Gastrocnemius medialis (tissue), 4 donors: Measurements from ENCODE around the gene C2orf81. TPM values are rescaled to one million over a fixed set of nuclear protein-coding genes. Genes with fewer than 3 reads are reported as not detected.
A peak's percentile ranks its signal among the peaks of the same experiment; 100 is the strongest.

ENCODE experiments used
- ATAC-seq, 2 donors: fragments of 150-250 bp; one replicate each; pipeline ENCODE4 v1.9.1; 2016
- DNase-seq, 2 donors: peaks; one replicate each; pipeline ENCODE4 v3.0.0-alpha.2; 2019
- H3K27ac ChIP-seq, 4 donors: fragments of 200-600 bp; sonication (generic); 1 replicate in 1 of 4; 2 replicates in 3 of 4; pipeline ENCODE4 v1.5.1; 2016 to 2018; ENCODE audit warnings: mild to moderate bottlenecking in 2 of 4, moderate library complexity in 1 of 4
- H3K27me3 ChIP-seq, 3 donors: fragments of 200-600 bp; sonication (generic) in 2 of 3; 1 replicate in 1 of 3; 2 replicates in 2 of 3; pipeline versions ENCODE4 v1.5.1 to v1.6.0; 2016 to 2019; ENCODE audit warnings: mild to moderate bottlenecking in 1 of 3, moderate library complexity in 1 of 3
- H3K36me3 ChIP-seq, 2 donors: fragments of 200-600 bp; sonication (generic) in 1 of 2; one replicate each; pipeline ENCODE4 v1.5.1; 2017 to 2018
- H3K4me1 ChIP-seq, 2 donors: fragments of 200-600 bp; sonication (generic) in 1 of 2; one replicate each; pipeline ENCODE4 v1.5.1; 2016 to 2017; ENCODE audit warnings: mild to moderate bottlenecking in 2 of 2
- H3K4me3 ChIP-seq, 4 donors: fragments of 200-600 bp; sonication (generic) in 3 of 4; 1 replicate in 1 of 4; 2 replicates in 3 of 4; pipeline ENCODE4 v1.5.1; 2016 to 2019; ENCODE audit warnings: mild to moderate bottlenecking in 2 of 4
- H3K9me3 ChIP-seq, 3 donors: fragments of 200-600 bp; sonication (generic) in 2 of 3; 1 replicate in 1 of 3; 2 replicates in 2 of 3; pipeline ENCODE4 v1.5.1; 2016 to 2019
- POLR2A ChIP-seq, 2 donors: fragments of 450-650 bp; IDR thresholded peaks; one replicate each; pipeline ENCODE4 v1.6.1; 2017; ENCODE audit warnings: antibody characterized with exemption in 2 of 2, mild to moderate bottlenecking in 2 of 2, moderate library complexity in 2 of 2
- in situ Hi-C, 4 donors: fragments of 200-750 bp; cut with MboI; loops; one replicate each; pipeline versions ENCODE4 v1.15.0 to v1.8.0; 2017; ENCODE audit warnings: low sequenced_read_pairs in 4 of 4
- intact Hi-C: fragments of 100-400 bp; cut with DNase I; formaldehyde crosslinking; loops from one replicate; pipeline ENCODE4 v1.15.1; 2023; ENCODE audit warnings: low total_unique reads
- total RNA-seq, 4 donors: library from RNA; depleted of rRNA; stranded (reverse); fragments of >200 nt; gene quantifications; one replicate each; pipeline versions ENCODE4 v1.1.0 to v1.2.3, GENCODE V29; 2016
- TF ChIP-seq, protein P1 (sequence below), 5 experiments: fragments of 450-650 bp in 3 of 5; fragments of 200-600 bp in 2 of 5; sonication (generic) in 2 of 5; IDR thresholded peaks in 4 of 5; conservative IDR thresholded peaks in 1 of 5; 1 replicate in 4 of 5; 2 replicates in 1 of 5; pipeline ENCODE4 v1.5.1; 2016 to 2019; ENCODE audit warnings: antibody characterized with exemption in 5 of 5, mild to moderate bottlenecking in 3 of 5, moderate library complexity in 3 of 5

C2orf81 gene
- total RNA-seq, 4 donors from 2014 or later = 0.24 TPM; not detected in 3

DNA sequence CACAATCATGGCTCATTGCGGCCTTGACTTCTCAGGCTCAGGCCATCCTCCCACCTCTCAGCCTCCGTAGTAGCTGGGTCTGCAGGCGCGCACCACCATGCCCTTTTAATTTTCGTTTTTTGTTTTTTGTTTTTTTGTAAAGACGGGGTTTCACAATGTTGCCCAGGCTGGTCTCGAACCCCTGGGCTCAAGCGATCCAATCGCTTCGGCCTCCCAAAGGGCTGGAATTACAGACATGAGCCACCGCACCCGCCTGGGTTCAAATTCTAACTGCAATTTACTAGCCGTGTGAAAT, 29.0 kb downstream of the C2orf81 start:
- Histone ChIP-seq H3K9me3 (no peaks in the 10 kb centered on the region), H3K27me3 (no peaks in the 10 kb centered on the region), H3K27ac (peak overlapping the region in 2 of 4 donors; percentile 84 to 91), H3K4me3 (peak overlapping the region; percentile 79 to 83 (median 82)), H3K4me1 (peaks cover 35 to 40% of the 10 kb centered on the region in 2 donors), H3K36me3 (no peaks in the 10 kb centered on the region)
- ATAC-seq = no peak
- DNase-seq = no peak
- TF ChIP-seq POLR2A (IDR thresholded peaks at IDR 0.05) = no peak
- TF ChIP-seq, protein P1, sequence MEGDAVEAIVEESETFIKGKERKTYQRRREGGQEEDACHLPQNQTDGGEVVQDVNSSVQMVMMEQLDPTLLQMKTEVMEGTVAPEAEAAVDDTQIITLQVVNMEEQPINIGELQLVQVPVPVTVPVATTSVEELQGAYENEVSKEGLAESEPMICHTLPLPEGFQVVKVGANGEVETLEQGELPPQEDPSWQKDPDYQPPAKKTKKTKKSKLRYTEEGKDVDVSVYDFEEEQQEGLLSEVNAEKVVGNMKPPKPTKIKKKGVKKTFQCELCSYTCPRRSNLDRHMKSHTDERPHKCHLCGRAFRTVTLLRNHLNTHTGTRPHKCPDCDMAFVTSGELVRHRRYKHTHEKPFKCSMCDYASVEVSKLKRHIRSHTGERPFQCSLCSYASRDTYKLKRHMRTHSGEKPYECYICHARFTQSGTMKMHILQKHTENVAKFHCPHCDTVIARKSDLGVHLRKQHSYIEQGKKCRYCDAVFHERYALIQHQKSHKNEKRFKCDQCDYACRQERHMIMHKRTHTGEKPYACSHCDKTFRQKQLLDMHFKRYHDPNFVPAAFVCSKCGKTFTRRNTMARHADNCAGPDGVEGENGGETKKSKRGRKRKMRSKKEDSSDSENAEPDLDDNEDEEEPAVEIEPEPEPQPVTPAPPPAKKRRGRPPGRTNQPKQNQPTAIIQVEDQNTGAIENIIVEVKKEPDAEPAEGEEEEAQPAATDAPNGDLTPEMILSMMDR (IDR thresholded peaks at IDR 0.05 in 4 of 5, conservative IDR thresholded peaks at IDR 0.05 in 1 of 5) = no peak
- in situ Hi-C loops = no loop called here
- intact Hi-C loops = loop anchor here (10.0 kb wide), 1 partner anchor 568 kb away; the partner anchor contains the start of gene STAMBP

DNA sequence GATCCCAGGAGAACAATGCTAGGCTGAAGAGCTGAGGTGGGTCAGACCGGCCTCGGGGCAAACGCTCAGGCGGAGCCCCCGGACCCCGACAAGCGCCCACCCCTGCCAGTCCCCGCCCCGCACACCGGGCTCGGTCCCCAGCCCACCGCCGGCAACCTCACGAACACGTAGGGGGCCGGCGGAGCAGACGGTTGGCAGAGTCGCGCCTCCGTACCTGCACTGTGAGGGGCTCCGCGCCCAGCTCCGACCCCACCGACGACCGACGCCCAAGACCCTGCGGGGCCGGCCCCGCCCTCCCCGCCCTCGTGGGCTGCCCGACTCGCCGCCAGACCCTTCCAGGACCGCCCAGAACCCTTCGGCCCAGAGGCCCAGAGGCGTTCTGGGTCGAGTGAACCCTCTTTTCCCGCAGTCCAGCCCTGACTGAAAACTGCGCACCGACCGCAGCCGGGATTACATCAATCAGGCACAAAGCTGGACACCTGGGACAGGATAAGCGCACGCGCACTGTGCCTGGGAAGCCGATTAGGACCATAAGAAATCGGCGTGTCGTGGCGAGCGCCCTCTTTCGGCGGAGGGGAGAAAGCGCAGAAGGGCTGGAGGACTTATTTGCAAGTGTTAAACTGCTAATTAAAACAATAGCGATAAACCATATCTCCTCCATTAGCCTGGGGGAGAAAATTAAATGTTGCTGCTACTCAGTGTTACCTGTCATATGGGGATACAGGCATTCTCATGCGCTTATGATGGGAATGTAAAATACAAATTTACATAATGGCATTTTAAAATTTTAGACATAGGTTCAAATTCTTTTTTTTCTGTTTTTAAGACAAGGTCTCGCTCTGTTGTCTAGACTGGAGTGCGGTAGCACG, 29.6 kb downstream of the C2orf81 start:
- Histone ChIP-seq H3K4me3 (peak overlapping the region; percentile 79 to 83 (median 82)), H3K36me3 (no peaks in the 10 kb centered on the region), H3K27ac (peak overlapping the region; percentile 84 to 94 (median 89)), H3K9me3 (no peaks in the 10 kb centered on the region), H3K27me3 (no peaks in the 10 kb centered on the region), H3K4me1 (peaks cover 40 to 41% of the 10 kb centered on the region in 2 donors)
- in situ Hi-C loops (no loop called here), intact Hi-C loops (loop anchor here (1.0 to 10.0 kb wide), 2 partner anchors 63 to 567 kb away; partner anchors contain the start of genes INO80B and STAMBP)
- ATAC-seq (peak; percentile 95 to 96), DNase-seq (peak; percentile 85 to 86)
- TF ChIP-seq POLR2A (IDR thresholded peaks at IDR 0.05) = peak in 1 of 2 donors; percentile 23
- TF ChIP-seq, protein P1 (IDR thresholded peaks at IDR 0.05 in 4 of 5, conservative IDR thresholded peaks at IDR 0.05 in 1 of 5) = peak; percentile 83 to 98 (median 93)

DNA sequence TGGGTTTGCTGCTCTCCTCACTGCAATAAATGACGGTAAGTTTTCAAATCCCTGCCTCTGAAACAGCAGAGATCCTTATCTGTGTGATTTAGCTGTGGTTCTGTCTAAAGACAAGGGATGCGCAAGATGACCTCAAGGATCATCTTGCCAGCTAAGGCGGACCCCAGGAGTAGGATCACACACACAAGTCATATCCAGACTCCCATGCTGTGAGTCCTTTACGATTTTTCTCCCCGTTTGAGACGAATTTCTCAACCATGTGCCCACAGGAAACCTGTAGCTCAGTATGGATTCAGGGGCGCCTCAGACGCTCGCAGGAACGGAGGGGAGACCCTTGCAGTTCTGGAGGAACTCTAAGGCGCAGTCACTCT, 30.2 kb downstream of the C2orf81 start:
- in situ Hi-C loops (no loop called here), intact Hi-C loops (loop anchor here (1.0 to 10.0 kb wide), 2 partner anchors 64 to 566 kb away; partner anchors contain the start of genes INO80B and STAMBP)
- peaks cover 40 to 44% of the 10 kb centered on the region in 2 donors for H3K4me1 ChIP-seq
- H3K9me3 ChIP-seq = no peaks in the 10 kb centered on the region
- peak overlapping the region; percentile 79 to 83 (median 82) for H3K4me3 ChIP-seq
- no peak for TF ChIP-seq POLR2A (IDR thresholded peaks at IDR 0.05)
- TF ChIP-seq, protein P1 (IDR thresholded peaks at IDR 0.05 in 4 of 5, conservative IDR thresholded peaks at IDR 0.05 in 1 of 5) = no peak
- no peaks in the 10 kb centered on the region for H3K36me3 ChIP-seq
- no peaks in the 10 kb centered on the region for H3K27me3 ChIP-seq
- no peak for DNase-seq
- H3K27ac ChIP-seq = peak overlapping the region; percentile 84 to 94 (median 89)
- peak; percentile 25 to 36 for ATAC-seq

DNA sequence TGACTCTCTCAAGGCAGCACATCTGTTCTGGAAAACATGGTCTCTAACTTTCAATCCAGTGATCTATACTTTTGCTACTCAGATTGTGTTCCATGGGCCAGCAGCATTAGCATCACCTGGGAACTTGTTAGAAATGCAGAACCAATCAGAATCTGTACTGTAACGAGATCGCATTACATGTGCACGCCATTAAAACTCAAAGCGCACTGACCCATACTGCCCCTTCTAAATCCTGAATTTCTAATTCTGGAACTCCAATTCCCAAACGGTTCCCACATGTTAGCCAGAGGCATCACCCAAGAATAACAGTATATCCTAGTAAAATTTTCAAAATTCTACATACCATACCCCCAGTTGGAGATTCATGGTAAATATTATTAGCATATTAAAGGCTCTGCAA, 30.8 kb downstream of the C2orf81 start:
- DNase-seq = no peak
- H3K4me3 ChIP-seq = peak overlapping the region; percentile 79 to 83 (median 82)
- TF ChIP-seq POLR2A (IDR thresholded peaks at IDR 0.05) = no peak
- TF ChIP-seq, protein P1 (IDR thresholded peaks at IDR 0.05 in 4 of 5, conservative IDR thresholded peaks at IDR 0.05 in 1 of 5) = no peak
- no peaks in the 10 kb centered on the region for H3K27me3 ChIP-seq
- H3K4me1 ChIP-seq = peaks cover 40 to 49% of the 10 kb centered on the region in 2 donors
- H3K27ac ChIP-seq = peak overlapping the region in 1 of 4 donors; percentile 84
- no peaks in the 10 kb centered on the region for H3K36me3 ChIP-seq
- in situ Hi-C loops = no loop called here
- intact Hi-C loops = loop anchor here (1.0 to 10.0 kb wide), 2 partner anchors 65 to 566 kb away; partner anchors contain the start of genes INO80B and STAMBP
- ATAC-seq = no peak
- H3K9me3 ChIP-seq = no peaks in the 10 kb centered on the region
